Esophagus squamous epithelium (tissue), 4 donors: Measurements from ENCODE around the gene PRKCA.

Experiments used
- CTCF ChIP-seq, 6 experiments: fragments of 450-650 bp in 4 of 6; fragments of 200-600 bp in 2 of 6; sonication (generic) in 2 of 6; IDR thresholded peaks; one replicate each; pipeline ENCODE4 v1.5.1; 2016 to 2019; ENCODE audit warnings: antibody characterized with exemption in 6 of 6, mild to moderate bottlenecking in 4 of 6, moderate library complexity in 4 of 6
- POLR2A ChIP-seq, 4 donors: fragments of 450-650 bp; IDR thresholded peaks; one replicate each; pipeline ENCODE4 v1.6.1; 2017; ENCODE audit warnings: antibody characterized with exemption in 4 of 4, mild to moderate bottlenecking in 4 of 4, moderate library complexity in 3 of 4

DNA sequence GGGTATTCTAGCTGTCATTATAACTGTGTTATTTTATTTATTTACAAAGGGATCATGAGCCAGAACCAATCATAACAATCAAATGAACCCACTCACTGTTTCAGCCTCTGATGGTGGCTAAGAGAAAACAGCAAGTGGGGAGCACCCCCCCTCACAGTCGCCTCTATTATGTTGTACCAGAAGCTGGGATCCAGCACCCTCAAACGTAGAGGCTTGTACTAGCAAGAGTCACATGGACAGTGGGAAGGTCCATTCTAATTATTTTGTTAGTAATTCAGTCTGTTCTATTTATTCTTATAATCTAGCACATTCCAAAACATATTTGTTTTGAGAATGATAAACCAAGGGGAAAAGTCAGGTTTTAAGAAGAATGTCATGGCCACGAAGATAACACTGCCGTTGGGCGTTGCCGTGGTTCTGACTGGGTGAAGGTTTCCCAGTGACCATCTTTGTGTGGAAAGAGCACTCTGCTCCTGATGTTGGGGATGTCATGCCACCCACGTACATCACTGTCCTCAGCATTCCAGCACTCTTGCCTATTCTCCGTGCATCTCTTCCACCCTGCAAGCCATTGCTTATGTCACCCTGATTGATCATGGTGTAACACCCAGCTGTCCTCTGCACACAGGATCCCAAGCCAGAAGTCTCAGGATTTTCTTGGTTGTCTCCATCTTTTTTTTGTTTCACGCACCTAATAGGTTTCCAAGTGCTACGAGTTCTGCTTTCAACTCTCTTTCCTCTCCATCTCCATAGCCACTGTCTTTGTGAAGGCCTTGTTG lies 205.8 kb downstream of the PRKCA start:
- no peak for TF ChIP-seq POLR2A (IDR thresholded peaks at IDR 0.05)
- no peak for TF ChIP-seq CTCF (IDR thresholded peaks at IDR 0.05)
